Measurements from ENCODE around the gene METTL1.
A peak's percentile ranks its signal among the peaks of the same experiment; 100 is the strongest.

Gene METTL1

DNA sequence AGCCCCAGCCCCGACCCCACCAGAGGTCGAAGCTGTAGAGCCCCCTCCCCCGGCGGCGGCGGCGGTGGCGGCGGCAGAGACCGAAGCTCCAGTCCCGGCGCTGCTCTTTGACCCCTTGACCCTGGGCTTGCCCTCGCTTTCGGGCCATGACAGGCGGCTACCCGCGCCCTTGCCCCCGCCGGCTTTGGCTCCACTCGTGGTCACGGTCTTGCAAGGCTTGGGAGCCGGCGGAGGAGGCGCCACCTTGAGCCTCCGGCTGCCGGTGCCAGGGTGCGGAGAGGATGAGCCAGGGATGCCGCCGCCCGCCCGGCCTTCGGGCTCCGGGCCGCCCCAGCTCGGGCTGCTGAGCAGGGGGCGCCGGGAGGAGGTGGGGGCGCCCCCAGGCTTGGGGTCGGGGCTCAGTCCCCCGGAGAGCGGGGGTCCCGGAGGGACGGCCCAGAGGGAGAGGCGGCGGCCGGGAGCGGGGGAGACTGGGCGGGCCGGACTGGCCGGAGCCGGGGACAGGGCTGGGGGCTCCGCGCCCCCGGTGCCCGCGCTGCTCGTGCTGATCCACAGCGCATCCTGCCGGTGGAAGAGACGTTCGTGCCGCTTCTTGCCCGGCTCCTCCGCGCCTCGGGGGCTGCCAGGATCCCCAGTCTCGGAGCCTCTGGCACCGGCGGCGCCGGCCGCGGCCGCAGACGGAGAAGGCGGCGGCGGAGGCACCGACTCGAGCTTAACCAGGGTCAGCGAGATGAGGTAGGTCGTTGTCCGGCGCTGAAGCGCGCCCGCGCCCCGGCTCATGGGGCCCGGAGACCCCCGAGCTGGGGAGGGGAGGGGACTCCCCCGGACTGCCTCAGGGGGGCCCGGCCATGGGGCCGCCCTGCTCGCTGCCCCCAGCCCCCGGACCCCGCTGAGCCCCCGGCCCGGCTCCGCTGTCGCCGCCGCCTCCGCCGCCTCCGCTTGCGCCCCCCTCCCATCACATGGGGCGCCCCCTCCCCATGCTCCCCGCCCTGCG lies 34.1 kb downstream of the METTL1 start:
- DNase-seq (ENCODE audit: low spot score) = peak; percentile 34

DNA sequence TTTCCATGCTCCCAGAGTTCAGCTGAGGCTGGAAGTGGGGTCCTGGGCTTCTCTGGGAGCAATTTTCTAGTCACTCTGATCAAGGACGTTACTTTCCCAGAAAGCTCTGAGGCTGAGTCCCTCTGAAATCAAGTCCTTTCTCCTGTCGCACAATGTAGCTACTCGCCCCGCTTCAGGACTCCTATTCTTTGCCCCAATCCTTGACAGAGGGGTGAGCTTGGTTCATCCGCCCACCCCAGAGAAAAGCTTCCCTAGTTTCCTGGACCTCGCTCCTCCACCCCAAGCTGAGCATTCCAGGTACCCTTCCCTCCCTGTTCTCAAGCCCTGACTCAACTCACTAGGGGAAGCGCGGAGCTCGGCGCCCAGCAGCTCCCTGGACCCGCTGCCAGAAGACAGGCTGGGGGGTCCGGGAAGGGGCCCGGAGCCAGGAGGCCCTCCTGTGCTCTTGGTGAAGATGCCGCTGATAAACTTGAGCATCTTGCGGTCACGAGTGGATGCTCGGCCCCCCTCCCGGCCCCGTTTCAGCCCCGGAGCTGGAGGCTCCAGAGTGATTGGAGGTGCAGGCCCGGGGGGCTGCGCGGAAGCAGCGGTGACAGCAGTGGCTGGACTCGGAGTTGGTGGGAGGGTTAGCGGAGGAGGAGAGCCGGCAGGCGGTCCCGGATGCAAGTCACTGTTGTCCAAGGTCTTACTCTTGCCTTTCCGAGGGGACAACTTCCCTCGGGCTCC lies 35.0 kb downstream of the METTL1 start:
- DNase-seq (ENCODE audit: low spot score) = no peak

DNA sequence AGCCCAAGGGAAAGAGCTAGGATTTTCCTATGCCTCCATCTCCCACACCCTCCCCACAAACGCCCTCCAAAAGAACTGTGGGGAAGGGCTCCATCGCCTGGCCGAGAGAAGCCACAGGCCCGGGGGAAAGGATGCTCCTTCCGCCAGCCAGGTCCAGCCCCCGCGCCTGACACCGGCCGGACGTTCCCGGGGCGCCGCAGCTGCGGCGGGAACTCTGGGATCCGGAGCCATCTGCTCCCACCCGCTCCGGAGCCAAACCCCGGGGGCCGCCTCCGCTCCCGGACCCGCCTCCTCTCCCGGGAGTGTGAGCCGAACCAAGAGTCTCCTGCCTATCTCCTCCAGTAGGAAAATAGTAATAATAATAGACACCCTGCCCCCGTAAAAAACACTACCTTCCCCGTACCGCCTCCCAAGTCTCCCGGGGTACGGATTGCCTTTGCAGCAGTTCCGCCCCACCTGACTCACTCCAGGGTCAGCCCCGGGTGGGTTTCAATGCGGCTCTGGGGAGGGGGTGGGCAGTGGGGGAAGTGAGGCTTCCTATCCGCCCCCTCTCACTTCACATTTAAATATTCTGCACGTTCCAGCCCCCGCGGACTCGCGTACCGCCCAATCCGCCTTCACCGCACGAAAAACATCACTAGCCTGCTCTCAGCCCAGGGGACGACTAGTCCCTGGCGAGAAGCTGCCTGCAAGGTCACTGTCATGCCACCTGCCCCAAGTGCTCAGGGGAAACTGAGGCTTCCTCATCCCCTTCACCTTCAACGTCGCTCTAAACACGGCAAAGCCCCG lies 35.8 kb downstream of the METTL1 start:
- DNase-seq (ENCODE audit: low spot score) = peak; percentile 41

DNA sequence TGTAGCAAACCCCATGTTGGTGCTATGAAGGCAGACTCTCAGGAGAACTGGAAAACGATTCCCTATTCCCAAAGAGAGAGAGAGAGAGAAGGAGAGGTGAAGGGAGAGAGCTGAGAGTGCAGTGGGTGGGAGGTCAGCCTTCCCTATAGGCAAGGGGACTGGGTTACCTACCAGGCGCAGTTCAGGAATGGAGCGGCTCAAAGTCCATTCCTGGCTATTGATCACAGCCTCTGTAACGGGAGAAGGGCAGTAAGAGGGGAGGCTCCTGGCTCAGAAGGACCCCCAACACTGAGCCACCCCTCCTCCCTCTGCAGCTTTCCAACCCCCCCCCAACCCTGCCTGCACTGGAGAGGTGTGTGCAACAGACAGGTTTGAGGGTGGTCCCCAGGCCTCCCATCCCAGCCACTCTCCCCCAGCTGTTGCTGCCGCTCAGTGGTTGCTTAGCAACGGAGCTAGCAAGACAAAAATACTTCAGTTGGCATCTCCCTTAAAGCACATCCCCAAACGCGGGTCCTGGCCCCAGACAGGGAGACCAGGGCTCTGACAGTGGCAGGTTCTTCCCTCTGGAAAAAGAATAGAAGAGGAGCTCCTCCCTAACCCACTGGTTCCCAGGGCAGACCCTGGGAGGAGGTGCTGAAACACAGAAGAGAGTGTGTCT lies 36.6 kb downstream of the METTL1 start:
- no peak for DNase-seq (ENCODE audit: low spot score)

DNA sequence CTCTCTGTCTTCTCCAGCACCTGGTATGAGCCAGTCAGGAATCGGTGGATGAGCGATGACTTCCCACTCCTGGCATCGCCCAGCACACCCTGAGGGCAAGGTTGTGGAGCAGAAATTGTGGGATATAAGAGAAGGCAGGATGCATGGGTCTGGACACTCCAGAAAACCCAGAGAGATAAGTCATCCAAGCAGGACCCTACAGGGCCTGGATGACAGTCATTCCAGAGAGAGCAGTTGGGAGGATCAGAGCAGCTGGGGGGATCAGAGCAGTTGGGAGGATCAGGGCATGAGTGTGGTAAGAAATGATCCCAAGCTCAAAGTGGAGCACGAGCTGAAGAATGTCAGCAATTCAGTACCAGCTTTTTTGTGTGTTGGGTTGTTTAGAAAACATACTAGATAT lies 37.3 kb downstream of the METTL1 start:
- DNase-seq (ENCODE audit: low spot score) = no peak

DNA sequence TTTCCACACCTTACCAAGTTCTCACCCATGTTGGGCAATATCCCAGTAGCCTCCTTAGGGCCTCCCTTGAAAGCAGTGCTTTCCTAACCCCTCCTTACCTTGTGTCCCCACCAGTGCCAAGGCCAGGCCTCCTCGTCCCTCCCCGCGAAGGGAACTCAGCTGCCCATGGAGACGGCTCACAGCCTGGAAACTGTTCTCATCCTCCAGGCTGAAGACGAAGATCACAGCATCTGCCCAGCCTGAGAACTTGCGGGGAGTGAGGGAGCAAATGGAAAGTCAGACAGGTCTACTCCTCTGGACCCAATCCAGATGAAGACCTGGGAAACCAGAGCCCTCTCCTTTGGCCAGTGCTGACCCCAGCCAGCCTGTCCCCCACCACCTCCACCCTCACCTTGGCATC lies 38.0 kb downstream of the METTL1 start:
- DNase-seq (ENCODE audit: low spot score) = no peak

DNA sequence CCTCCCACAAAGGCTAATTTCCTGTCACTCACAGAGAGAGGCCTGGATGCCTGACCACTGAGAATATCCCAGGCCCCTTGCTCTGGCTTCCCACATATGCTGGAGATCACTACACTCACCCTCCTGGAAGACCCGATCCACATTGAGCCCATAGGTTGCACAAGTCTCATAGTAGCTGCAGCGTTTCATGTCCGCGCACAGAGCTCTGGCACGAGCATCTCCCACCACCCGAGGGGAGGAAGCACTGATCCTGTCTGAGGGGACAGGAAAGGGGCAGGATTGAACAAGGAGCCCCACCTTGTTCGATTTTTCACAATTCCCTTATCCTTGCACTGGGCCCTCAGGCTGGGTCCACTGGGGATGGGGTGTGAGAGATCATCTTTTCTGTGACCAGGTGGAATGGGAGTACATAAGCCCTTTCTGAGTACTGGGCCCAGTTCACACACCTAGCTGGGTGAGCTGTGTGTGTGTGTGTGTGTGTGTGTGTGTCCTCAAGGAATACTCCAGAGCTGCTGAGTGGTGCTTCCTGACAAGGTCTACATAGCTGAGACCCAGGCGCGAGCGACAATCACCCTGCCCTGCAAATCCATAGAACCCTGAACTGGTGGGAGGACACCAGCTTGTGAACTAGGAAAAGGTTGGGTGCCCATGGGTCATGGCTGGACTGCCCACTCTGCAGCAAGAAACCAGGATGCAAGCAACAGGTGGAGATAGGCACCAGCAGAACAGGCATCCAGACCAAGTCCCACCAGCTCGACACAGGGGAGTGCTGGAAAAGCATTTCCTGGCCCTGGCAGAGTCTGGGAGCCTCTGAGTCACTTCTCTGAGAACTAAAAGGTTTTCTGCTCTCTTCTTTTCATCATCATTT lies 38.9 kb downstream of the METTL1 start:
- DNase-seq (ENCODE audit: low spot score) = no peak

DNA sequence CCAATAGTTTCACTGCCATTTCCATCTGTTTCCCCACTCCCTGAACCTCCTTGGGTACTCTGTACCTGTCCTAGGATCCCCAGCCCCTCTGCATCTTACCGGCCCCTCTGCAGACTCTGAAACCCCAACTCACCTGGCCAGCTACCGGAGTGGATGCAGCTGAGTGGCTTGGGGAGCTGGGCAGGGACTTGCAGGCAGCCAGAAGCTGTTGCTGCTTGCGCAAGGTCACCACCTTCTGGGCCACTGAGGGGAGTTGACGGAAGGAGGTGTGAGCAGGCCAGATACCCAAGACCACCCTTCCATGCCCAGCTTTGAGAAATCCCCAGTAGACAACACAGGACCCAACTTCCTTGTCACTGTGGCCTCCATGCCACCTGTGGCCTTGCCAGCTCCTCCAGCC lies 39.6 kb downstream of the METTL1 start:
- DNase-seq (ENCODE audit: low spot score) = no peak

DNA sequence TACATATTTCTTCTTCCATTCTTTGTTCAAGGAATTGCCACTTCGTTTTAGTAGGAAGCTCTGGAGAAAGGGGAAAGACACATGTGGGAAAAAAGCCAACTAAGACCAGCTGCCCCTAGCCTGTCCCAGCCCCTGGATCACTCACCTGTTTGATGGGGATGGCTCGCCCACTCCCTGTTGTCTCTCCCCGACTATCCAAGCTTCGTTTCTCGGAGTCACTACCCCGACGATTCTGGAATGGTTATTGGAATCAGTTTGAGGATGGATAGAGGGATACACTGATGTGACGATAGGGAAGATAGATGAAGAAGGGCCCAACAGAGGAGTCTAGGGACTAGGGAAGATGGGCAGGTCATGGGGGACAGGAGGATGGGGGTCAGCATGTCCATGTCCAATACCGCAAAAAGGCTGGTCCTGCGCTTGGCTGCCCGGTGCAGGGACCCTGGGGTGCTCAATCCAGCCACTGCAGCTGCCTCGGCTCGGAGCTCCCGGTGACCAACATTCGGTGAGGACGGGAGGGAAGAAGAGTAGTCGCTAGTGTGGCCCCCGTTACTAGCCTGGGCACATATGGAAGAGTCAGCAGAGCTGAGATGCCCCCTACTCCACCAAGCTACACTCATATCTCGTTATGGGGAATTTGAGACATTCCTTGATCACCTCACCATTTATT lies 40.4 kb downstream of the METTL1 start:
- no peak for DNase-seq (ENCODE audit: low spot score)

DNA sequence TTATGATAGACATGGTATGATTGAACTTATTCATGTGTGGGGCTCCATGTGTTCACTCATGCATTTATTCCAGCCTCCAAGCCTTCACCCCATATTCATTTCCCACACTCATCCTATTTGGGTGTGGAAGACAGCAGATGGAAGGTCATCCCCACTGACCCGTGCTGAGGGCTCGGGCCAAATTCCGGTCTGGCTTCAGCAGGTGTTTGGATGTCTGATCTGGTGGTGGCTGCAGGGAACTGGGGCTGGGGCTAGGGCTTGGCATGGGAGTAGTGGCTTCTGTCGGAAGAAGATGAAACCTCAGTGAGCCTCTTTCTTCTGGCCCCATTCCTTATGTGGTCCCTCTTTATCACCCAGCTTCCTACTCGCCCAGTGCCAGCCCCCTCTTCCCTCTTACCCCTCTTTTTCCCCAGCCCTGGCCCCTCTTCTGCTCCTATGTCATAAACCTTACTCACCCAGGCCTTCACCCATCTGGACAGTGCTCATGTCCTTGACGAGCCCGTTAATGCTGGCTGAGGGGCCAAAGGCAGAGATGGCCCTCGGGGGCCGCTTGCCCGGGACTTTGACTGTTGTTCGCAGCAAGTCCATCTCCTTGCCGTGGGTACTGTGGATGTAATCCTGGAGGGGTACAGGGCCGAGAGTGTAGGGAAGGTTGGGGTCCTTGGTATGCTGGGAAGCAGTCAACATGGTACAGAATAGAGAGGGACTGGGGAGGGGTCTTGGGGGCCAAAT lies 41.4 kb downstream of the METTL1 start:
- DNase-seq (ENCODE audit: low spot score) = no peak

DNA sequence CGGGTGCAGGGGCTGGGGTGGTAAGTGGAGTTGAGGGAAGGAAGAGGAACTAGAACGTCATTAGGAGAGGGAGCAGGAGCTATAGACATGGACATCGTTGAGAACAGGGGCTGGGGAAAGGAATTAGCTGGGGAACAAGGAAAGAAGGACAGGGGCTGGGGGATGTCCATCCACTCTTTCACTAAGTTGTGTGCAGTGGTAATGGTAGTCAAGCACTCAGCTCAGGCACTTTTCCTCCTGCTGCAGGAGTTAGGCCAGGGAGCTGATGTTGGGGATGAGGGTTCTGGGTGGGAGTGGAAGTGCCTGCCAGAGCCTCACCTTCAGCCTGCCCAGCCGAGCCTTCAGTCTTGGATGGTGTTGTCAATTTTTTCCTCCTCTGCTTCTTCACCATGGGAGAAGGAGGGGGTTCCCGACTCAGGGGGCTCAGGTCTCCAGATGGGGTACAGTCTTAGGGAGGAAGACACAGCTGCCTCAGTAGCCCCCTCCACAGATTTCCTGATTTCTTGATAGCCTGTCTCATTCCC lies 42.5 kb downstream of the METTL1 start:
- no peak for DNase-seq (ENCODE audit: low spot score)

DNA sequence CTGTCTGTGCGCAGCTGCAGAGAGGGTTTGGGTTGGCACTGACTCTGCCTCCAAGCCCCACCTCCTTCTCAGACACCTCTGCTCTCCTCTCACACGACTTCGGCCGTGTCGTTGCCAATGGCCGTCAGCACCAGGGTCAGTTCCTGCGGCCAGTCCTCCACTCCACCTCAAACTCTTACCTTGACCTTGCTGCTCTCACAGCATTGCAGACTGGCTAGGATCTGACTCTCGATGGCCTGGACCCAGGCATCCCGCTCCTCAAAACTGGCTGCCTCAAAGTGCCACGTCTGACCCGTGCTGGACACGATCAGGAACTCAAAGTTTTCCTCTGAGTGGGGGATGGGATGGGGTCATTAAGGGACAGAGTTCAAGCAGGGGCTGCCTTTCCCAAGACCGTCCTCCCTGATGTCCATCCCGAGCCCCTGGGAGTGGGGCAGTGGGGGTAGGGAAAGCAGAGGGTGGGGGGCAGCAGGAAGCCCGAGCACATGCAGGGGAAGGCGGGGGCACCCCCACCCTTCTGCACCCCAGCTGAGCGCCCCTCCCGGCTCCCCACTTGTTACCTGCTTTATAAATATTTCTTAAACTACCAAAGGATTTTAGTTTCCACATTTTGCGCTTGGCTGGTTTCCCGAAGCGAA lies 44.0 kb downstream of the METTL1 start:
- no peak for DNase-seq (ENCODE audit: low spot score)

DNA sequence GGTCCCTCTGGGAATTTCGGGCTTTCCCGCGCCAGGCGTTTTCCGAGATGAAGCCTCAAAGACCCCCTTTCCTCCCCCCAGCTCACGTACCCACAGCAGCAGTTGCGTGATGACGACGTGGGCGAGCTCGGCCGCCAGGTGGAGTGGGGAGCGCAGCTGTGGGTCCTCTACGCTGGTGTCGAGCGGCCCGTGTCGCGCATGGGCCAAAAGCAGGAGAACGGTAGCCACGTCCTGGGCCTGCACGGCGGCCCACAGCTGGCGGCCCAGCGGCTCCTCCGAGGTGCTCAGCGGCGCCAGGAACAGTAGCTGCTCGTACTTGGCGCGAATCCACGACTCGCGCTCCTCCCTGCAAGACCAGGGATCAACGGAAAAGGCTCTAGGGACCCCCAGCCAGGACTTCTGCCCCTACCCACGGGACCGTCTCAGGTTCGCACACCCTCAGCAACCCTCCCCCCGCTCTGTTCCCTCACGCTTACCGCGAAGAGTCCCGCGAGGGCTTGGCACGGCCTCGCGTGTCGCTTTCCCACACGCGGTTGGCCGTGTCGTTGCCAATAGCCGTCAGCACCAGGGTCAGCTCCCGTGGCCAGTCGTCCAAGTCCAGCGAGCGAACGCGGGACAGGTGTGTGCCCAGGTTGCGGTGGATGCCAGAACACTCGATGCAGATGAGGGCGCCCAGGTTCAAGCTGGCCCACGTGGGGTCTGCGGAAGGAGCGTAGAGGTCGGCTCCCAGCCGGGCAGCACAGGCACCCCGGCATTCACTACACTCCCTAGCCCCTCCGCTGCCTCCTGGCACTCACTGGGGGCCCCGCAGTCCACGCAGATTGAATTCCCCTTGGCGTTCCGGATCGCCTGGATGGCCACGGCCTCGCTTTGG lies 44.8 kb downstream of the METTL1 start:
- peak; percentile 28 for DNase-seq (ENCODE audit: low spot score)

DNA sequence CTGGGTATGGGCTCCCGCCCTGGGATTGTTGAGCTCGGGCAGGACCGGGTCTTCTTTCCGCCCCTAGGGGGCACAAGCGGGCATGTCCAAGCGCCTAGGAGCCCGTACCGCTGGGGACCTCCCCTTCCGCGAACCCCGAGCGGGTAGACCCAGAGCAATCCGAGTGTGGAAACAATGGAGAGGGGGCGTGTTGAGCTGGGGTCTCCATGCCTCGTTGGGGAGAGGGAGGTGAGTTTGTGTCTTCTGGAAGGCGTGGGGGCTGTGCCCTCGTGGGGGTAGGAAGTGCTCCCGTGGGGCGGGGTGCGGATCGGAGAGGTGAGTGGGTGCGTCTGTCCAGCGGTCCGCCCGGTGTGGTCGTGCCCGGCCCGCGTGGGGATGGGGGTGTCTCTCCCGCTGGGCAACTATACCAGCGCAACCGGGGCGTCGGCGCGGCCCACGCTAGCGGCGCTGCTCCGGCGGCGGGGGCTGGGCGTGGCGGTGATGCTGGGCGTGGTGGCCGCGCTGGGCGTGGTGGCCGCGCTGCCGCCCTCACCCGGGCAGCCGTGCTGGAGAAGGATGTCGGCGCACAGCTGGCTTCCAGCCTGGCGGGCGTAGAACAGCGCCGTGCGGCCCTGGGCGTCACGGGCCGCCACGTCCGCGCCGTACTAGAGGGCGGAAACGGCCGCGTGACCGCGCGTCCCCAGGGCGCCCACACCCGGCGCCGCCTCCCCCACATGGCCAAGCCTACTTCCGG lies 45.6 kb downstream of the METTL1 start:
- DNase-seq (ENCODE audit: low spot score) = peak; percentile 95

DNA sequence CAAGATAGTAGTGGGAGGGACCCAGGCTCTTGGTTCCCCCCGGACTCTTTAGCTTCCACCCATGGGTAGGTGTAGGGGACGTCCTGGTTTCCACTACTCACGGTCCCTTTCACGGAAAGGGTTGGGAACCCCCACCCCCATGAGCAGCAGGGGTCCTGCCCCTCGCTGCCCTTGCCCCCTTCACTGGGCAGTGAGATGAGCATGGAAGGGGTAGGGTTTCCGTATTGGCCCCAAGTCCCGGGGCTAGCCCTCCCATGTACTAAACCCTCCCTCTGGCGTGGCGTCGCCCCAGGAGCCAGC lies 46.1 kb downstream of the METTL1 start:
- no peak for DNase-seq (ENCODE audit: low spot score)

DNA sequence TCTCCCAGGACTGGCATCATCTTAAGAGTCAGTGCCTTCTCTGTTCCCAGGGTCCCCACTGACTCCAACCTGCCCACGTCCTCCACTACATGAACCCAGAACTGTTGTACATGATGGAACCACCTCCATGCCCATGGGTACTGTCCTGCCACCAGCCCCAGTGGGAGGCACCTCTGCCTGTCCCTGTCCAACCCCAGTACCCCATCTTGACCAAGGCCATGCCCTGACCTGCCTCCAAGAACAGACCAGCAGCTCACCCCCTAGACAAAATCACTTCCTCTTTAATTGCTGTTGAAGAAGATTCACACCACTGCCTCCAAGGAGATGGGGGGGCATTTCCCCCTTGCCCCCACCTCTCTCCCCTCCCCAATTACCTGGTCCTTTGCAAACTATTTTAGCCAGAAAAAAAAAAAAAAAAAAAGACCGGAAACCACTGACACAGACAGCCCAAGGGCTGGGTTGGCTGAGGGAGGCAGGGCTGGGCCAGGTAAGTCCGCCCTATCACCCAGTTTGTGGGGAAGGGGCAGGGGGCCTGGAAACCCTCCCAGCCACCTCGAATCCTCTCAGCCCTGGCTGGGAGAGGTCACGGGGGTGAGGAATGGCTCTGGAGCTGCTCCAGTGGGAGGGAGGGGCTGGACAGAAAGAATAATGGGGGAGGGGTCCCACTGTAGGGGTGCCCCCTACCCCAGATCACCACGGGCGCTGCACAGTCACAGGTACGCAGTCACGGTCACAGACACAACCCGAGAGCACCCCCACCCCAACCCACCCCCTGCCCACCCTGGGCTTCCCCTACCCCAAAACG lies 46.8 kb downstream of the METTL1 start:
- no peak for DNase-seq (ENCODE audit: low spot score)

All from AG08395 (cell line).